Measurements from ENCODE around the gene GDI2. TPM values are rescaled to one million over a fixed set of nuclear protein-coding genes. Genes with fewer than 3 reads are reported as not detected.

The GDI2 gene
- total RNA-seq, 4 donors from 2014 or later: 228 to 348 (median 312) TPM

DNA sequence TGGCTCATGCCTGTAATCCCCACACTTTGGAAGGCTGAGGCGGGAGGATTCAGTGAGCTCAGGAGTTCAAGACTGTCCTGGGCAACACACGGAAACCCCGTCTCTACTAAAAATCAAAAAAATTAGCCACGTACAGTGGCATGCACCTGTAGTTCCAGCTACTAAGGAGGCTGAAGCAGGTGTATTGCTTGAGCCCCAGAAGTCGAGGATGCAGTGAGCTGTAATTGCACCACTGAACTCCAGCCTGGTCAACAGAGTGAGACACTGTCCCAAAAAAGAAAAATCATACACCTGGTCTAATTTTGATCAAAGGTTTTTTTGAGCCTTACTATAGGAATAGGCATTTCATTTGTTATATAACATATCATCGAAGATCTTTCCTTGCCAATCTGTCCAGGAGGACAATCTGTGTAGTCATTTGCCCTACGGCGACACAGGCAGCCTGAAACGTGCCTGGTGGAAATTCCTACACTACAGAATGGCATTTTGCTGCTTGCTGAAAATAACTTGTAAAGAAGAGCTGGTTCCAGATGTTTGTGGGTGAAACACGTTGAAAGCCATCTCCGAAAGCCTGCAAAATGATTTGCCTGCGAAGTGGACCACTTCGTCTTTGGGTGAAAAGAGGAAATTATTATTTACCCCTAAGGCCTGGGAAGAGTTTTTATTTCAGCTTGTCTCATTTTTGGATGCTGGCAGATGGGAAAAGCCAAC, 31.3 kb upstream of the GDI2 start:
- TF ChIP-seq, protein P1, sequence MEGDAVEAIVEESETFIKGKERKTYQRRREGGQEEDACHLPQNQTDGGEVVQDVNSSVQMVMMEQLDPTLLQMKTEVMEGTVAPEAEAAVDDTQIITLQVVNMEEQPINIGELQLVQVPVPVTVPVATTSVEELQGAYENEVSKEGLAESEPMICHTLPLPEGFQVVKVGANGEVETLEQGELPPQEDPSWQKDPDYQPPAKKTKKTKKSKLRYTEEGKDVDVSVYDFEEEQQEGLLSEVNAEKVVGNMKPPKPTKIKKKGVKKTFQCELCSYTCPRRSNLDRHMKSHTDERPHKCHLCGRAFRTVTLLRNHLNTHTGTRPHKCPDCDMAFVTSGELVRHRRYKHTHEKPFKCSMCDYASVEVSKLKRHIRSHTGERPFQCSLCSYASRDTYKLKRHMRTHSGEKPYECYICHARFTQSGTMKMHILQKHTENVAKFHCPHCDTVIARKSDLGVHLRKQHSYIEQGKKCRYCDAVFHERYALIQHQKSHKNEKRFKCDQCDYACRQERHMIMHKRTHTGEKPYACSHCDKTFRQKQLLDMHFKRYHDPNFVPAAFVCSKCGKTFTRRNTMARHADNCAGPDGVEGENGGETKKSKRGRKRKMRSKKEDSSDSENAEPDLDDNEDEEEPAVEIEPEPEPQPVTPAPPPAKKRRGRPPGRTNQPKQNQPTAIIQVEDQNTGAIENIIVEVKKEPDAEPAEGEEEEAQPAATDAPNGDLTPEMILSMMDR (IDR thresholded peaks at IDR 0.05; ENCODE audit: low read depth): no peak

DNA sequence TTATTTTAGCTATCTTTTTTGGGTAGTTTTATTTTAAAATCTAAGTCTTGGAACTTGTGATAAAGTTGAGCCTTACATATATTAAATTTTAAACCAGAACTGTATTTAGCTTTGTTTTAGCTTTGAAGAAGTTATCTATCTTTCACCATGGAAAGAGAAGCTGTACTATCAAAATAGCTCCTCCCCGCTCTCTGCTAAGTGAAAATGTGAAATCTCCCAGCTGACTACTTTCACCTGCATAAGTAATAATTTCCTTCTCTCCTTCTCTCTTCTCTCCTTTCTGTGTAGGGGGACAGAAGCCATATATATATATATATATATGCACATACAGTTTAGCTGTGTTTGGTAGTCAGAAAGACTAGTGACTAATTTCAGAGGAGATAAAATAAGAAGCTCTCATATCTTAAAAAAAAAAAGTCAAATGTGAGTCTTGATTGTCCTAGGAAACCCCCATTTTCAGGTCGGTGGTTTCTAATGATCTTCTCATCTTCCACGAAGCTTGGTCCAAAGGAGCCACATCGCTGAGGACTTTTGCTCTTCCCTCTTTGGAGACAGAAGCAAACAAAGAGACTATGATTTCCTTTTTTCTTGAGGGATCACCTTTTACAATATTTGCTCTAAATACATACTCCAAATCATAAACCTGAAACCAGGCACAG, 30.6 kb upstream of the GDI2 start:
- TF ChIP-seq, protein P1 (IDR thresholded peaks at IDR 0.05; ENCODE audit: low read depth): no peak

DNA sequence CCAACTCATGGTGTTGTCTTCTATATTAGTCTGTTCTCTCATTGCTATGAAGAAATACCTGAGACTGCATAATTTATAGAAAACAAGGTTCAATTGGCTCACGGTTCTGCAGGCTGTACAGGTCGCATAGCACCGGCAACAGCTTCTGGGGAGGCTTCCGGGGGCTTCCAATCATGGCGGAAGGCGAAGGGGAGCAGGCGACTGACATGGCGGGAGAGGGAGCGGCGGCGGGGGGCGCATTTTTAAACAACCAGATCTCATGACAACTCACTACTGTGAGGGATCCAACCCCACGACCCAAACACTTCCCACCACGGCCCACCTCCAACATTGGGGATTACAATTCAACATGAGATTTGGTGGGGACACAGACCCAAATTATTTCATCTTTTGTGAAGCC, 28.7 kb upstream of the GDI2 start:
- TF ChIP-seq, protein P1 (IDR thresholded peaks at IDR 0.05; ENCODE audit: low read depth): no peak

DNA sequence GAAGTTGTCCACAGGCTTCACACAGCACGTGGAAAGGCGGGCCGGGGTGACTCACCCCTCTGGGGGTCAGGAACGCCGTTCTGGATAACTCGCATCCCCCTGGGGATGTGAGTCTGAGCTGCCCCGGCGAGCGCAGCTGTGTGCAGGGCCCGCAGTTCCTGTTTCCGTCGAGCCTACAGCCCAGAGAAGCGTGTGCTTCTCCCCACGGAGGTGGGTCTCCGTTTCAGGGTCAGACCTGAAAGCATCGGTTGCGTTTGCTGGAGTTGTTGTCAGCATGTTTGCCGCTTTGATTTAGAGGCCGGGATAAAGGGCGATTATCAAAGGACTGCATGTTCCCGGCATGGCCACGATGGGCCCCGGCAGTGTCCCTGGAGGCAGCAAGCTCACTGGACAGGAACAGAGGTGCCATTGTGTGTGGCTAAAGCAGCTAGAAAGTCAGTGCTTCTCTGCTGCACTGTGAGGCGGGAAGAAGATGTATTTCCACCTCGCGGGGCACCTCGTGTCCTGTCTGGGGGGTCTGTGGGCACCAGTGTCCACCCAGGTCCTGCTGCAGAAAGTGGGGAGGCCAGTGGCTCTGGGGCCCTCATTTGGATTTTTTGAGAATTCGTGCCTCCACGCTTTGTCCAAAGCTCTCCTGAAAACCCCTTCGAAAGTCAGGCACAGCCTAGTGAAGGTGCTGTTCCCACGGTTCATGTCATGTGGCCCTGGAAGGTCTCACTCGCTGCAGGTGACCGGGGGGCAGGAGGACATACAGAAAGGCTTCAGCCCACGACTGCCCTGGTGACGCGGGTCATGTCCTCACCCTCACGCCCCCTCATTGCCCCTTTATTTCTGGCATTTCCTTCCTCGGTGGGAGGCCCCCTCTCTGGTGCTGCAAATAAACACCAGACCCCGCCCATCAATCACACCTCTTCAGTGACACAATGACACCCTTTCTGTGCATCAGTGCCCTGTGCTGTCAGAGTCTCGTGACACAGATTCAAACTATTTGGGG, 27.4 kb upstream of the GDI2 start:
- TF ChIP-seq, protein P1 (IDR thresholded peaks at IDR 0.05; ENCODE audit: low read depth): no peak

DNA sequence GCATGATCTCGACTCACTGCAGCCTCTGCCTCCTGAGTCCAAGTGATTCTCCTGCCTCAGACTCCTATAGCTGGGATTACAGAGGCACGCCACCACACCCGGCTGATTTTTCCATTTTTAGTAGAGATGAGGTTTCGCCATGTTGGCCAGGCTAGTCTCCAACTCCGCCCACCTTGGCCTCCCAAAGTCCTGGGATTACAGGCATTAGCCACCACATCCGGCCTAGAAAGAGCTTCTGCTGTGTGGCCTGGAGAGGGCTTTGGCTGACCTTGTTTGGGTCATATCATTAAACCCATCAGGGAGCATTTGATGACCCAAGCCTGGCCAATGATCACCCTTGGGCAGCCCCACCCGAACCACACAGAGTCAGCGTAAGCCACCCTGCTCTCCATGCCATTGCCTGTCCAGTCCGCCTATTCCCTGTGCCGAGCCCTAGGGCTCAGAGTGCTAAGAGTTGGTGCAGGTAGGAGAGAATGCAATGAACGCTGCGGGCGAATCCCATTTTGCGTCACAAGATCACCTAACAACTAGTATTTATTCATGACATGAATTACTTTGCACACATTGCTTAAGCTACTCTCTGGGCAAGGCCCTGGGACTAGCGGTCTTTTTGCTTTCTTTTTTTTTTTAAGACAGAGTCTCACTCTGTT, 22.3 kb upstream of the GDI2 start:
- TF ChIP-seq, protein P1 (IDR thresholded peaks at IDR 0.05; ENCODE audit: low read depth): no peak

DNA sequence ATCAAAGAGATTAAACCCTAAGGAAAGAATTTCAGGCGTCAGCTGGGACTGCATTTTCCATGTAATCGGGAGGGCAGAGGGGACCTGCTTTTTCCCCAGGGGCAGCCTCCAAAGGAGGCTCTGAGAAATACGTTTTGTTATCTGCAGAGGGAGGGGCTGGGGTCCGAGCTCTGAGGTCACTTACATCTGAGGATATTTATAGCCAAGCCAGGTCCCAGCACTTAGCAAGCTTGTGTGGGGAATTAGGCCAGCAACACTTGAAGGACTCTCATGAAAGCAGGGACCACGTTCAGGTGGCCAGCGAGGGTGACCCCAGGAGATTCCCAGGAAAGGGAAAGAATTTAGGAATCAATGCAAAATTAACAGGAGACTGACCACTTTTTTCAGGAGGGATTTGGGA, 20.6 kb upstream of the GDI2 start:
- TF ChIP-seq, protein P1 (IDR thresholded peaks at IDR 0.05; ENCODE audit: low read depth): no peak

Measured in subcutaneous adipose tissue (tissue), 4 donors.